K562 (cell line): Measurements from ENCODE around the gene CCDC174. TPM values are rescaled to one million over a fixed set of nuclear protein-coding genes. Genes with fewer than 3 reads are reported as not detected.
A peak's percentile ranks its signal among the peaks of the same experiment; 100 is the strongest.

Experiments
- ETV5 ChIP-seq: sonication (generic); formaldehyde crosslinking; IDR thresholded peaks from 2 replicates; pipeline ENCODE4 v1.4.0; 2020; ENCODE audit warnings: low read depth, mild to moderate bottlenecking, missing genetic modification reagents
- EZH2 ChIP-seq: IDR thresholded peaks from 2 replicates; pipeline ENCODE4 v1.6.1; 2012; ENCODE audit warnings: low read depth, mild to moderate bottlenecking, inconsistent platforms, low read length, borderline replicate concordance
- HCFC1 ChIP-seq: IDR thresholded peaks from 2 replicates; pipeline ENCODE4 v1.6.1; 2012; ENCODE audit warnings: low read depth, low read length, improper control_type of control experiment
- HEY1 ChIP-seq: fragments of 250-450 bp; sonication (Bioruptor Pico); IDR thresholded peaks from 2 replicates; pipeline ENCODE4 v1.5.0; 2020; ENCODE audit warnings: mild to moderate bottlenecking, moderate library complexity, borderline replicate concordance
- NR4A1 ChIP-seq, 2 experiments: fragments of 250-450 bp in 1 of 2; fragments of 450-650 bp in 1 of 2; sonication (Bioruptor Pico) in 1 of 2; IDR thresholded peaks; 2 replicates each; pipeline versions ENCODE4 v1.4.0 to v1.6.1; 2016 to 2020; ENCODE audit warnings: mild to moderate bottlenecking in 2 of 2, missing compliant biosample characterization in 1 of 2, missing genetic modification characterization in 1 of 2, moderate library complexity in 1 of 2
- RCOR1 ChIP-seq, 2 experiments: IDR thresholded peaks; 2 replicates each; pipeline ENCODE4 v1.6.1; 2012; ENCODE audit warnings: low read depth in 2 of 2, low read length in 2 of 2, borderline replicate concordance in 1 of 2, improper control_type of control experiment in 1 of 2
- RFX7 ChIP-seq: fragments of 250-450 bp; sonication (Bioruptor Pico); IDR thresholded peaks from 2 replicates; pipeline ENCODE4 v1.5.1; 2021; ENCODE audit warnings: mild to moderate bottlenecking
- ZNF232 ChIP-seq: sonication (generic); formaldehyde crosslinking; IDR thresholded peaks from 2 replicates; pipeline ENCODE4 v1.8.0; 2022; ENCODE audit warnings: mild to moderate bottlenecking, missing genetic modification reagents
- ZNF57 ChIP-seq: fragments of 450-650 bp; formaldehyde crosslinking; IDR thresholded peaks from 2 replicates; pipeline ENCODE4 v1.4.0; 2020; ENCODE audit warnings: mild to moderate bottlenecking, moderate library complexity
- polyA plus RNA-seq, 8 experiments: library from polyadenylated mRNA; depleted of rRNA in 4 of 8; stranded (reverse) in 5 of 8; unstranded in 3 of 8; fragments of >200 nt; fragmentation: Nextera tagmentation in 2 of 8; fragmentation: Illumina TruSeq in 1 of 8; extraction: Ambion mirVana in 2 of 8; extraction: Trizol in 1 of 8; gene quantifications; 2 replicates each; pipeline versions ENCODE4 v1.2.1 to v1.2.3, GENCODE V29; 2011 to 2014; ENCODE audit warnings: inconsistent platforms in 1 of 8, missing spikeins in 1 of 8
- total RNA-seq, 7 experiments: library from RNA; depleted of rRNA in 6 of 7; stranded (reverse); fragments of >200 nt in 6 of 7; fragmentation: Illumina TruSeq in 2 of 7; extraction: Trizol in 2 of 7; gene quantifications; 2 replicates each; pipeline versions ENCODE4 v1.2.1 to v1.2.3, GENCODE V29; 2011 to 2021; ENCODE audit warnings: low replicate concordance in 1 of 7
- TF ChIP-seq, protein P1 (sequence below), 2 experiments: fragments of 150-350 bp in 1 of 2; IDR thresholded peaks; 2 replicates each; pipeline ENCODE4 v1.6.1; 2012 to 2016; ENCODE audit warnings: low read depth in 2 of 2, low read length in 2 of 2, mild to moderate bottlenecking in 1 of 2, moderate library complexity in 1 of 2
- TF ChIP-seq, protein P2 (sequence below): sonication (generic); IDR thresholded peaks from 2 replicates; pipeline ENCODE4 v1.6.1; 2016
- TF ChIP-seq, protein P3 (sequence below): IDR thresholded peaks from 2 replicates; pipeline ENCODE4 v1.6.1; 2012; ENCODE audit warnings: low read depth, low read length, improper control_type of control experiment, borderline replicate concordance
- TF ChIP-seq, protein P4 (sequence below), 3 experiments: fragments of 200-800 bp in 1 of 3; fragments of 250-450 bp in 1 of 3; fragments of 450-650 bp in 1 of 3; sonication (Bioruptor Pico) in 1 of 3; sonication (Bioruptor generic) in 1 of 3; formaldehyde crosslinking in 1 of 3; IDR thresholded peaks; 2 replicates each; pipeline versions ENCODE4 v1.6.1 to v1.8.0; 2016 to 2022; ENCODE audit warnings: mild to moderate bottlenecking in 2 of 3, missing genetic modification characterization in 2 of 3, missing compliant biosample characterization in 1 of 3, moderate library complexity in 1 of 3

CCDC174 gene
- total and polyA plus RNA-seq, 9 of the 15 experiments (the other 6 are each of a cell fraction or from before 2014, with no cell fraction given): 7.4 to 41.0 (median 28.5) TPM

DNA sequence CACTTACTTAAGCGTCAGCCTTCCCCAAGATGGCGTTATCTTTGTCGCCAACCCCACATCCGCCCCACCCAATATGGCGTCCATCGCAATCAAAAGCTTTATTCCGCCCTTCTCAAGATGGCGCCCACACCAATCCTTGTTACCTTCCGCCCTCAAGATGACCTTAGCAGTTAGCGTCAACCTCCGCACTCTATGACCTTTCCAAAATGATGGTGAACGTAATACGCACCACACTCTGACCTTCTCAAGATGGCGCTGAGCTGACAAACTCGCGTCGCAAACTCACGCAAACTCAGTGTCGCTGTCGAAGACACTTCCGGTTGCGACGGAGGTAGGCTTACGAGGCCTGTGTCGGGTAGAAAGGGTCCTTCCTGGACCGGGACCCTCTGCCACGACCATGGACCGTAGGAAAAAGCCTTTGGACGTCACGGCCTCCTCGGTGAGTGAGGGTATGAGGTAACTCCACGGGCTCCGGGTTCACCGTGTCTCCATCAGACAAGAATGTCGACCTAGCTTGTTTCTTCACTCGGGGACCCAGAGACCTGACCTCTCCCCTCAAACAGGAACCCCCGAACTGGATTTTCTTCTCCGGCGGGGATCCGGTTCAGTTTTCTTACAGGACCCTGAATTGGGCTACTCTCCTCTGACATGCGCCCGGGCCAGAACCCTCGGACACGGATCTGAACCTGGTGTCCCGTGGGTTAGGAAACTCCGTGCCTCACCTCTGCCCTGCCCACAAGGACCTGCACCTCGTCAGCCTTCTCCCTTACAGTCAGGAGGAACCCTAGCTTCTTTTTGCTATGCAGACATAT is at the start of gene CCDC174 (continued):
- no peak for TF ChIP-seq RFX7 (CRISPR knock-in tag)
- TF ChIP-seq NR4A1 (CRISPR knock-in tag; IDR thresholded peaks at IDR 0.05): no peak
- TF ChIP-seq NR4A1 (tag; IDR thresholded peaks at IDR 0.05): peak; percentile 97
- TF ChIP-seq HCFC1: peak; percentile 98
- TF ChIP-seq, protein P1, sequence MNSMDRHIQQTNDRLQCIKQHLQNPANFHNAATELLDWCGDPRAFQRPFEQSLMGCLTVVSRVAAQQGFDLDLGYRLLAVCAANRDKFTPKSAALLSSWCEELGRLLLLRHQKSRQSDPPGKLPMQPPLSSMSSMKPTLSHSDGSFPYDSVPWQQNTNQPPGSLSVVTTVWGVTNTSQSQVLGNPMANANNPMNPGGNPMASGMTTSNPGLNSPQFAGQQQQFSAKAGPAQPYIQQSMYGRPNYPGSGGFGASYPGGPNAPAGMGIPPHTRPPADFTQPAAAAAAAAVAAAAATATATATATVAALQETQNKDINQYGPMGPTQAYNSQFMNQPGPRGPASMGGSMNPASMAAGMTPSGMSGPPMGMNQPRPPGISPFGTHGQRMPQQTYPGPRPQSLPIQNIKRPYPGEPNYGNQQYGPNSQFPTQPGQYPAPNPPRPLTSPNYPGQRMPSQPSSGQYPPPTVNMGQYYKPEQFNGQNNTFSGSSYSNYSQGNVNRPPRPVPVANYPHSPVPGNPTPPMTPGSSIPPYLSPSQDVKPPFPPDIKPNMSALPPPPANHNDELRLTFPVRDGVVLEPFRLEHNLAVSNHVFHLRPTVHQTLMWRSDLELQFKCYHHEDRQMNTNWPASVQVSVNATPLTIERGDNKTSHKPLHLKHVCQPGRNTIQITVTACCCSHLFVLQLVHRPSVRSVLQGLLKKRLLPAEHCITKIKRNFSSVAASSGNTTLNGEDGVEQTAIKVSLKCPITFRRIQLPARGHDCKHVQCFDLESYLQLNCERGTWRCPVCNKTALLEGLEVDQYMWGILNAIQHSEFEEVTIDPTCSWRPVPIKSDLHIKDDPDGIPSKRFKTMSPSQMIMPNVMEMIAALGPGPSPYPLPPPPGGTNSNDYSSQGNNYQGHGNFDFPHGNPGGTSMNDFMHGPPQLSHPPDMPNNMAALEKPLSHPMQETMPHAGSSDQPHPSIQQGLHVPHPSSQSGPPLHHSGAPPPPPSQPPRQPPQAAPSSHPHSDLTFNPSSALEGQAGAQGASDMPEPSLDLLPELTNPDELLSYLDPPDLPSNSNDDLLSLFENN (IDR thresholded peaks at IDR 0.05; ENCODE audit: low read depth in 2 of 2, low read length in 2 of 2): peak in 1 of 2 experiments; percentile 60; a peak in 2 of 4 replicates
- peak; percentile 99 for TF ChIP-seq ETV5 (CRISPR knock-in tag)
- TF ChIP-seq, protein P2, sequence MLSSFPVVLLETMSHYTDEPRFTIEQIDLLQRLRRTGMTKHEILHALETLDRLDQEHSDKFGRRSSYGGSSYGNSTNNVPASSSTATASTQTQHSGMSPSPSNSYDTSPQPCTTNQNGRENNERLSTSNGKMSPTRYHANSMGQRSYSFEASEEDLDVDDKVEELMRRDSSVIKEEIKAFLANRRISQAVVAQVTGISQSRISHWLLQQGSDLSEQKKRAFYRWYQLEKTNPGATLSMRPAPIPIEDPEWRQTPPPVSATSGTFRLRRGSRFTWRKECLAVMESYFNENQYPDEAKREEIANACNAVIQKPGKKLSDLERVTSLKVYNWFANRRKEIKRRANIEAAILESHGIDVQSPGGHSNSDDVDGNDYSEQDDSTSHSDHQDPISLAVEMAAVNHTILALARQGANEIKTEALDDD: peak; percentile 25; the same call in 1 of the 2 replicates
- TF ChIP-seq, protein P3, sequence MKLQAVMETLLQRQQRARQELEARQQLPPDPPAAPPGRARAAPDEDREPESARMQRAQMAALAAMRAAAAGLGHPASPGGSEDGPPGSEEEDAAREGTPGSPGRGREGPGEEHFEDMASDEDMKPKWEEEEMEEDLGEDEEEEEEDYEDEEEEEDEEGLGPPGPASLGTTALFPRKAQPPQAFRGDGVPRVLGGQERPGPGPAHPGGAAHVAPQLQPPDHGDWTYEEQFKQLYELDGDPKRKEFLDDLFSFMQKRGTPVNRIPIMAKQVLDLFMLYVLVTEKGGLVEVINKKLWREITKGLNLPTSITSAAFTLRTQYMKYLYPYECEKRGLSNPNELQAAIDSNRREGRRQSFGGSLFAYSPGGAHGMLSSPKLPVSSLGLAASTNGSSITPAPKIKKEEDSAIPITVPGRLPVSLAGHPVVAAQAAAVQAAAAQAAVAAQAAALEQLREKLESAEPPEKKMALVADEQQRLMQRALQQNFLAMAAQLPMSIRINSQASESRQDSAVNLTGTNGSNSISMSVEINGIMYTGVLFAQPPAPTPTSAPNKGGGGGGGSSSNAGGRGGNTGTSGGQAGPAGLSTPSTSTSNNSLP: peak; percentile 8; the same call in 1 of the 2 replicates
- no peak for TF ChIP-seq ZNF232
- TF ChIP-seq EZH2: no peak
- no peak for TF ChIP-seq ZNF57 (CRISPR knock-in tag)
- TF ChIP-seq RCOR1 (IDR thresholded peaks at IDR 0.05; ENCODE audit: borderline replicate concordance in 1 of 2, low read depth in 2 of 2, low read length in 2 of 2): peak in 1 of 2 experiments; percentile 52; a peak in 1 of 4 replicates
- TF ChIP-seq, protein P4, sequence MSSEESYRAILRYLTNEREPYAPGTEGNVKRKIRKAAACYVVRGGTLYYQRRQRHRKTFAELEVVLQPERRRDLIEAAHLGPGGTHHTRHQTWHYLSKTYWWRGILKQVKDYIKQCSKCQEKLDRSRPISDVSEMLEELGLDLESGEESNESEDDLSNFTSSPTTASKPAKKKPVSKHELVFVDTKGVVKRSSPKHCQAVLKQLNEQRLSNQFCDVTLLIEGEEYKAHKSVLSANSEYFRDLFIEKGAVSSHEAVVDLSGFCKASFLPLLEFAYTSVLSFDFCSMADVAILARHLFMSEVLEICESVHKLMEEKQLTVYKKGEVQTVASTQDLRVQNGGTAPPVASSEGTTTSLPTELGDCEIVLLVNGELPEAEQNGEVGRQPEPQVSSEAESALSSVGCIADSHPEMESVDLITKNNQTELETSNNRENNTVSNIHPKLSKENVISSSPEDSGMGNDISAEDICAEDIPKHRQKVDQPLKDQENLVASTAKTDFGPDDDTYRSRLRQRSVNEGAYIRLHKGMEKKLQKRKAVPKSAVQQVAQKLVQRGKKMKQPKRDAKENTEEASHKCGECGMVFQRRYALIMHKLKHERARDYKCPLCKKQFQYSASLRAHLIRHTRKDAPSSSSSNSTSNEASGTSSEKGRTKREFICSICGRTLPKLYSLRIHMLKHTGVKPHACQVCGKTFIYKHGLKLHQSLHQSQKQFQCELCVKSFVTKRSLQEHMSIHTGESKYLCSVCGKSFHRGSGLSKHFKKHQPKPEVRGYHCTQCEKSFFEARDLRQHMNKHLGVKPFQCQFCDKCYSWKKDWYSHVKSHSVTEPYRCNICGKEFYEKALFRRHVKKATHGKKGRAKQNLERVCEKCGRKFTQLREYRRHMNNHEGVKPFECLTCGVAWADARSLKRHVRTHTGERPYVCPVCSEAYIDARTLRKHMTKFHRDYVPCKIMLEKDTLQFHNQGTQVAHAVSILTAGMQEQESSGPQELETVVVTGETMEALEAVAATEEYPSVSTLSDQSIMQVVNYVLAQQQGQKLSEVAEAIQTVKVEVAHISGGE (CRISPR knock-in tag; IDR thresholded peaks at IDR 0.05): peak in 1 of 3 experiments; percentile 93; a peak in 2 of 6 replicates
- TF ChIP-seq HEY1 (CRISPR knock-in tag): no peak
